OCI-LY3 (cell line): ENCODE results near the gene AQP6.

ENCODE experiments used
- CTCF ChIP-seq: fragments of 200-600, 300-600 bp; sonication (generic); IDR thresholded peaks from 2 replicates; pipeline ENCODE4 v1.5.1; 2014; ENCODE audit warnings: antibody characterized with exemption, low read length, low read depth
- EZH2phosphoT487 ChIP-seq: fragments of 200-600 bp; shearing (Covaris generic); IDR thresholded peaks from 2 replicates; pipeline ENCODE4 v1.6.1; 2018; ENCODE audit warnings: antibody characterized with exemption, mixed run types, low read depth

- TF ChIP-seq CTCF: no peak
- no peak for TF ChIP-seq EZH2phosphoT487
Measured at GRCh38 chr12:49974677-49975317, 2.0 kb downstream of the AQP6 start.
